GM21737 (cell line): ENCODE data around the gene SBNO2.
"Not testable (repeated sequence)": the region's sequence is repeated elsewhere in the genome, so short reads cannot be mapped to it uniquely, and the experiment has no call there.

ENCODE experiments used
- ATAC-seq: cut with Tn5 transposase; IDR thresholded peaks from one replicate; pipeline ENCODE4 v1.9.1; 2021; ENCODE audit warnings: mild to moderate bottlenecking, moderate library complexity; ENCODE audit not compliant: unreplicated experiment

The SBNO2 gene

GRCh38 chr19:1206864-1207450 is 32.9 kb upstream of the SBNO2 start:
- no peak for ATAC-seq

- ATAC-seq, result no peak
Observed at GRCh38 chr19:1206150-1206863, 32.2 kb upstream of the SBNO2 start.

- peak; percentile 79 for ATAC-seq
Observed at GRCh38 chr19:1205114-1206099, 31.3 kb upstream of the SBNO2 start, which contains the start of gene STK11. Gene STK11, plus strand, starts transcription at chr19:1205778. Its CDS starts 1,136 bp downstream, at chr19:1206914.

- ATAC-seq, result not testable (repeated sequence)
Observed at GRCh38 chr19:1200614-1201013, 26.5 kb upstream of the SBNO2 start.

GRCh38 chr19:1199531-1199930 is 25.5 kb upstream of the SBNO2 start:
- no peak for ATAC-seq

- ATAC-seq, result no peak
Observed at GRCh38 chr19:1189419-1189818, 15.4 kb upstream of the SBNO2 start.

- ATAC-seq, result no peak
Observed at GRCh38 chr19:1183543-1184172, 9.6 kb upstream of the SBNO2 start.

GRCh38 chr19:1182727-1183126 is 8.7 kb upstream of the SBNO2 start:
- ATAC-seq, result no peak

- no peak for ATAC-seq
Observed at GRCh38 chr19:1182068-1182467, 8.0 kb upstream of the SBNO2 start.

GRCh38 chr19:1181606-1182005 is 7.5 kb upstream of the SBNO2 start:
- no peak for ATAC-seq

GRCh38 chr19:1177322-1178114 is 3.5 kb upstream of the SBNO2 start:
- no peak for ATAC-seq

GRCh38 chr19:1173159-1173844 is 766 bp downstream of the SBNO2 start:
- no peak for ATAC-seq

- ATAC-seq, result no peak
Observed at GRCh38 chr19:1172353-1173158, 1.5 kb downstream of the SBNO2 start.

GRCh38 chr19:1171755-1172352 is 2.2 kb downstream of the SBNO2 start:
- no peak for ATAC-seq

GRCh38 chr19:1170938-1171754 is 2.9 kb downstream of the SBNO2 start:
- no peak for ATAC-seq

- ATAC-seq, result no peak
Observed at GRCh38 chr19:1169921-1170885, 3.9 kb downstream of the SBNO2 start.
